GM19452 (cell line): ENCODE results near the gene RAD54L2.
"Not testable (repeated sequence)": the region's sequence is repeated elsewhere in the genome, so short reads cannot be mapped to it uniquely, and the experiment has no call there.

ENCODE experiments used
- ATAC-seq: cut with Tn5 transposase; IDR thresholded peaks from one replicate; pipeline ENCODE4 v1.9.1; 2021; ENCODE audit not compliant: unreplicated experiment

Gene RAD54L2

DNA sequence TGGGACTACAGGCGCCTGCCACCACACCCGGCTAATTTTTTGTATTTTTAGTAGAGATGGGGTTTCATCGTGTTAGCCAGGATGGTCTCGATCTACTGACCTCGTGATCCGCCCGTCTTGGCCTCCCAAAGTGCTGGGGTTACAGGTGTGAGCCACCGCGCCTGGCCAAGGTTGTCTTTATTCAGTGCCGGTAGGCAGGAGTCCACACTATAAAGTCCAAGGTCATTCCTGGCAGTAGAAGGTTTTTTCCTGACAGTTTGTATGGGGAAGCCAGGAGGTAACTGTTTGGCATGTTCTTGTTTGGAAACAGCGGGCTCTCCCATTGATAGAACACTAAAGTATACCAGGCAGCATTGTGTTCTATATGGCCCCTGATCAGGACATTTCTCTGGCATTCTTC is 4.1 kb downstream of the RAD54L2 start:
- not testable (repeated sequence) for ATAC-seq

GRCh38 chr3:51544011-51544775 is 5.7 kb downstream of the RAD54L2 start:
- ATAC-seq, result no peak

DNA sequence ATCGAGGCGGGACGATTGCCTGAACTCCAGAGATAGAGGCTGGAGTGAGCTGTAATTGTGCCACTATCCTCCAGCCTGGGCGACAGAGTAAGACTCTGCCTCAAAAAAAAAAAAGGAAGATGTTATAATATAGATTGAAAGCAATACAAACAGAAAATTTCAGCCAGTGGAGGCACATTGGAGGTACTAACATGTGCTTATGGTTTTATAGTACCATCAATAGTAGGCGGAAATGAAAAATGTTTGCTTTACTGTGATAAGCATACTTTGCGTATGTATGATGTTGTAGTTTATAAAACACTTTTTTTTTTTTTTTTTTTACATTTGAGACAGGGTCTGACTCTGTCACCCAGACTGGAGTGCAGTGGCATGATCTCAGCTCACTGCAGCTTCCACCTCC is 8.8 kb downstream of the RAD54L2 start:
- ATAC-seq, result no peak

DNA sequence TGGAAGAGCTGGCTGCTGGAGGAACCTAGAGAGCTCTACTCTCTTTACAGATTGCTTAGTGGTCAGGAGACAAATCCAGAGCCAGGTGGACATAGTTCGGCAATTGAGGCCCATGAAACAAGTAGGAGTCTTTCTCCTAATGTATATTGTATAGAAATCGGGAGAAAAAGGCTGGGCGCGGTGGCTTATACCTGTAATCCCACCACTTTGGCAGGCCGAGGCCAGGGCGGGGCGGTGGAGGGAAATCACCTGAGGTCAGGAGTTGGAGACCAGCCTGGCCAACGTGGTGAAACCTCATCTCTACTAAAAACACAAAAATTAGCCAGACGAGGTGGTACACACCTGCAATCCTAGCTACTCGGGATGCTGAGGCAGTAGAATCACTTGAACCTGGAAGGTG is 10.8 kb downstream of the RAD54L2 start:
- ATAC-seq, result no peak

GRCh38 chr3:51550080-51550819 is 11.7 kb downstream of the RAD54L2 start:
- ATAC-seq, result no peak

- no peak for ATAC-seq
These were observed 19.5 kb downstream of the RAD54L2 start for GRCh38 chr3:51557993-51558392.

DNA sequence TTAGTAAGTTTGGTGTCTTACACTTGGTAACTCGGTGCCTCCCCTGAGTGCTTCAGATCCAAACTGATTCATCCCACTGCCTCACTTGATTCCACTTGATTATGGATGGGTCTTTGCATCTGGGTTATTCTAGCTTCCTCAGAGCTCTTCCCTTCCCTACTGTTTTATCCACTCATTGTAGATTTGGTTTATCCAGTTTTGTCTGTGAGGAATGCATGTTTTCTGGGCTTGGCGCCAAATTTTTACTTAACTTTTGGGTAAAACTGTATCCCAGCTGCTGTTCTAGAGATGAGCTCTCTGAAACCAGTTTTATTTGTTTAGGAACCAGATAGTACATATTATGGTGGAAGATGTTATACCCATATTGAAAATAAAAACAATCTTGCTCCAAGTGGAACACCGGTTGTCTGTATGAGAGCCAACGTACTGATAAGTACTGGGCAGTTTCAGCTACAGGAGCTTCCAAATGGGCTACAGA is 20.9 kb downstream of the RAD54L2 start:
- ATAC-seq, result no peak

DNA sequence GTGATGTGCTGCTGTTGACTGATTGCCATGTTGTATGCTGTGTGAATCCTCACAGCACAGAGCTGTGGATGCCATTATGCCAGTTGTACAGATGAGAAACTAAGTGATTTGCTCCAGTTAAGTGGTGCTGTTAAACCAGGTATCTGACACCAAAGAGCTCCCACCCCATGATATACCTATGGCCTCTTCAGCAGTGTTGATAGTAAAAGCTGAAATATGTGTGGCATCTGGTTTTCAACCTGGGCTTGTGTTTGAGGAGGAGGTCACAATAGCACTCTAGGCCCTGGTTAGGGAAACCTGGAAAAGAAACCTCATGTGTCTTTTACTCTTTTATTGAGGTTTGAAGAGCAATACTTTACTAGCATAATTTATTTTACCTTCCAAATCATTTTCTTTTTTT is 21.4 kb downstream of the RAD54L2 start:
- no peak for ATAC-seq

DNA sequence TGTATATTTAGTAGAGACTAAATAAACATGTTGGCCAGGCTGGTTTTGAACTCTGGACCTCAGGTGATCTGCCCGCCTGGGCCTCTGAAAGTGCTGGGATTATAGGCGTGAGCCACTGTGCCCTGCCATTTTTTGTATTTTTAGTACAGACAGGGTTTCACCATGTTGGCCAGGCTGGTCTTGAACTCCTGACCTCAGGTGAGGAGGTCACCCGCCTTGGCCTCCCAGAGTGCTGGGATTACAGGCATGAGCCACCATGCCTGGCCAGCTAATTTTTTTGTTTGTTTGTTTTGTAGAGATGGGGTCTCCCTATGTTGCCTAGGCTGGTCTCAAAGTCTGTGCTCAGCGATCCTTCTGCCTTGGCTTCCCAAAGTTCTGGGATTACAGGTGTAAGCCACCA is 23.9 kb downstream of the RAD54L2 start:
- ATAC-seq, result not testable (repeated sequence)

DNA sequence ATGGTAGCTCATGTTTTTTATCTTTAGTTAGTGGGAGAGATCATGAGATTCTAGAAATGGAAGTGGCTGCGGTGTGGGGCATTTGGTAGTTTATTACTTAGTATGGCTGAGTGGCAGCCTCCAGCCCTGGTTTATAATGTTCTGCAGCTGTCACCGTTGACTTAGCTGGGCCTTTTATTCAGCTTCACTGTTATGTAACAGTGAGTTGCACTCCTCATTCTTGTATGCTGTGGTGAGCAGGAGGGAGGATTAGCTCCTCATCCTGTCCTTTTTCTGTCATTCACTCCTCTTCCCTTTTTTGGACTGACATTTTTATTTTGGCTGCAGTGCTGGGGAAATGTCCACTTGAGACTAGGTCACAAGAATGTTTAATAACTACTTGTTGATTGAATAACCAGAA is 29.5 kb downstream of the RAD54L2 start:
- ATAC-seq, result no peak

- no peak for ATAC-seq
These were observed 30.5 kb downstream of the RAD54L2 start for GRCh38 chr3:51568996-51569395.

- no peak for ATAC-seq
These were observed 39.7 kb downstream of the RAD54L2 start for GRCh38 chr3:51578238-51578637.

DNA sequence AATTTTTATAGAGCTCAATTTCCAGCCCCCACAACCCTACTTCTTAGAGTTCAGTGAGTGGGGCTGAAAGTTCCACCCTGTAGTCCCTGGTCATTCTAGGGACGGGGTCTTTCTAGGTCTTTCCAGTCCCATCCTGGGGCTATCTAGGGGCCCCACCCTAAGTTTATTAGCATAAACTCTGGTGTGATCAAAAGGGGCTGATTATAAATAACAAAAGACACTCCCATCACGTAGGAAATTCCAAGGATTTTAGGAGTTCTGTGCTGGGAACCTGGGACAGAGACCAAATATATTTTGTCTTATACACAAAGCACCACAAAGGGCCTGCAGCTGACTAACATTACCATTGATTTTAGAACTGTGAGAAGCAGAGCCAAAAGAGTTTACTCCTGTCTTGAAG is 41.9 kb downstream of the RAD54L2 start:
- ATAC-seq, result no peak

DNA sequence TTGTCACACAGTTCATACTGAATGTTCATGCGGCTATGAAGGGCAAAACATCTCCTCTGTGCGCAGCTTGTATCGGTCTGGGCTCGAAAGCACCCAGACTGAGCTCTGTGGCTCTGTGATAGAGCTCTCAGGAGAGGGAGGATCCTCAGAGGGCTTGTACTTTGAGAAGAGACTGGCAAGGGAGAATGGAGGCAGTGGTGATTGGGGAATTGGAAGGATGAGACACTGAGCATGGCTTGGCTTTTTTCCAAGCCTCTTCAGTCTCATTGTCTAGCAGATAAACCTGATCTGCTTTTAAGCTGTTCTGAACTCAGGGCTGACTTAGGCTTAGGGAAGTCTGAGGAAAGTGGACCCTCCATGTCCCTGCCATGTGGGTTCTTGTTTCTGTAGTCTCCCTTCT is 43.0 kb downstream of the RAD54L2 start:
- ATAC-seq, result no peak

- no peak for ATAC-seq
These were observed 46.7 kb downstream of the RAD54L2 start for GRCh38 chr3:51585197-51585596.

DNA sequence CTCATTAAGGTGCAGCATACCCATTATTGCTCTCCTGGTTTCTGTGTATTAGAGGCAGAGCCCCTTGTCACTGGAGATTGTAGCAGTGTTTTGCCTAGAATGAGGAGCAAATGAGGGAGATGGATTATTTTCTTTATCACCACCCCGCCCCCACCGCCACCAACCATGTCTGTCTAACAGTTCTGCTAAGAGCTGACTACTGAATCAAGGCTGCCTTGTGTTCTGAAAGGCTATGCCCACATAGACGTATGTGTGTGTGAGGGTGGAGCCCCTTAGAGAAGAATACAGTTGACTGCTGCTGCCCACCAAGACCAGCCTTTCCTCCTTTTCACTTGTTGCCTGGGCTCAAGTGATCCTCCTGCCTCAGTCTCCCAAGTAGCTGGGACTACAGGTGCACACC is 47.4 kb downstream of the RAD54L2 start:
- no peak for ATAC-seq
